Ishikawa (cell line): ENCODE results near the gene KPNA3.

ENCODE experiments used
- TCF12 ChIP-seq: IDR thresholded peaks from 2 replicates; pipeline ENCODE4 v1.6.1; 2012; ENCODE audit warnings: low read depth
- YY1 ChIP-seq: IDR thresholded peaks from 2 replicates; pipeline ENCODE4 v1.6.1; 2012; ENCODE audit warnings: low read depth

GRCh38 chr13:49683489-49683888 lies 109.0 kb downstream of the KPNA3 start:
- TF ChIP-seq YY1, result no peak
- no peak for TF ChIP-seq TCF12
